Activated CD4-positive, alpha-beta T cell treated with anti-CD3 and anti-CD28 coated beads for 36 hours (primary cell): ENCODE results near the gene CENPL. TPM values are rescaled to one million over a fixed set of nuclear protein-coding genes. Genes with fewer than 3 reads are reported as not detected.
"Not testable (repeated sequence)": the region's sequence is repeated elsewhere in the genome, so short reads cannot be mapped to it uniquely, and the experiment has no call there.

Experiments
- ATAC-seq: fragments of 200-7000 bp; cut with Tn5 transposase; one replicate; pipeline ENCODE4 v1.10.0; 2021; ENCODE audit warnings: mild to moderate bottlenecking, moderate library complexity
- CTCF ChIA-PET: fragments of 350-600 bp; sonication (Branson Sonifier 250); formaldehyde crosslinking; loops from one replicate; lab custom pipeline; 2021; ENCODE audit warnings: antibody characterized with exemption; lab: Charles Lee
- POLR2A ChIA-PET: fragments of 350-600 bp; sonication (Branson Sonifier 250); formaldehyde crosslinking; loops from one replicate; lab custom pipeline; 2021; ENCODE audit warnings: antibody characterized with exemption, inconsistent platforms; lab: Charles Lee
- DNase-seq: peaks from one replicate; pipeline ENCODE4 v3.0.0-alpha.2; 2020
- H3K27ac Mint-ChIP-seq: one replicate; pipeline ENCODE4 v1.8.0; 2021; ENCODE audit warnings: mixed read lengths
- H3K27me3 Mint-ChIP-seq: one replicate; pipeline ENCODE4 v1.8.0; 2021; ENCODE audit warnings: mixed read lengths
- H3K36me3 Mint-ChIP-seq: one replicate; pipeline ENCODE4 v1.8.0; 2021; ENCODE audit warnings: low read depth, mixed read lengths
- H3K4me1 Mint-ChIP-seq: one replicate; pipeline ENCODE4 v1.8.0; 2021; ENCODE audit warnings: mixed read lengths
- H3K4me3 Mint-ChIP-seq: one replicate; pipeline ENCODE4 v1.8.0; 2021; ENCODE audit warnings: mild to moderate bottlenecking, moderate library complexity, mixed read lengths
- H3K9me3 Mint-ChIP-seq: one replicate; pipeline ENCODE4 v1.8.0; 2021; ENCODE audit warnings: low read depth, mixed read lengths
- intact Hi-C, 2 experiments: fragments of 100-400 bp; cut with DNase I in 1 of 2; cut with micrococcal nuclease in 1 of 2; formaldehyde crosslinking; loops; one replicate each; pipeline versions ENCODE4 v1.14.2 to v1.15.1; 2022 to 2024; cut with DNase I, micrococcal nuclease
- total RNA-seq, 2 experiments: library from RNA; stranded (reverse); gene quantifications; one replicate each; pipeline ENCODE4 v1.2.3, GENCODE V29; 2021

Gene CENPL
- total RNA-seq, 2 experiments from 2014 or later: 26.1 to 27.2 TPM

DNA sequence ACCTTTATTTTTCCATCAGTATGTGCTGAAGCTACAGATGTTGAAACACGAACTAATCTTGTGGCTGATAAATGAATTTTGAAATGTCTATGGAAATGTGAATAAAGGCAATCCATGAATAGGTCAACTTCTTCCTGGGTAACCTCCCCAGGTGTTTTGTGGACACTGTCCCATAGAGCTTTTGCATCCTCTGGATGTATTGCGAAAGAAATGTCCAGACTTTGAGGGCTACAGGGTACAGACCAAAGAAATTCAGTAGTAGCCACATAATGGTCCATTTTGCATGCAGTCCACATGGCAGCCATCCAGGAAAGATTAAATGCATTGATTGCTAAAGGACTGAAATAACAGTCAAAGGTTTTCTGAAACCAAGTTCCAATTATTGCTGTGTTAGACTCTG lies 21.7 kb downstream of the CENPL start:
- Mint-ChIP-seq H3K4me1 (no peaks in the 10 kb centered on the region), H3K4me3 (no peak overlapping the region), H3K27ac (no peak overlapping the region), H3K36me3 (peaks cover 31% of the 10 kb centered on the region), H3K27me3 (no peaks in the 10 kb centered on the region), H3K9me3 (no peaks in the 10 kb centered on the region)
- ATAC-seq (no peak), DNase-seq (no peak)
- ChIA-PET CTCF (interaction anchor here (0.6 kb wide), 1 partner anchor 1024 kb away, joined by 3 read pairs; no protein-coding TSS in a partner anchor), POLR2A (no interaction called here)
- intact Hi-C loops: no loop called here

DNA sequence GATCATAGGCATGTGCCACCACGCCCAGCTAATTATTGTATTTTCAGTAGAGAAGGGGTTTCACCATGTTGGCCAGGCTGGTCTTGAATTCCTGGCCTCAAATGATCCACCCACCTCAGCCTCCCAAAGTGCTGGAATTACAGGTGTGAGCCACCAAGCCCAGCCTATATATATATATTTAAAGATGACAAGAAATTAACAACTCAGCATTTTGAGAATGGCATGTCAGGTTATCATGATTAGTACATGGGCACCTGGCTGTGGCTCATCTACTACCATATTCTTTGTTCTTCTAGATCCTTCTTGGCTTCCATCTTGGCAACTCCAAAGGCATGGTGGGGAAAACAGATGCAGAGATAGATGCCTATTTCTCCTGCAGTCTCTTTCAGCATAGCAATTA lies 24.7 kb downstream of the CENPL start:
- H3K36me3 Mint-ChIP-seq: peaks cover 25% of the 10 kb centered on the region
- intact Hi-C loops, DNase-seq, H3K4me1 Mint-ChIP-seq, H3K9me3 Mint-ChIP-seq, POLR2A ChIA-PET, ATAC-seq, H3K27ac Mint-ChIP-seq, H3K27me3 Mint-ChIP-seq, H3K4me3 Mint-ChIP-seq: not testable (repeated sequence)
- CTCF ChIA-PET: interaction anchor here (0.7 kb wide), 1 partner anchor 105 kb away, joined by 3 read pairs; no protein-coding TSS in a partner anchor

DNA sequence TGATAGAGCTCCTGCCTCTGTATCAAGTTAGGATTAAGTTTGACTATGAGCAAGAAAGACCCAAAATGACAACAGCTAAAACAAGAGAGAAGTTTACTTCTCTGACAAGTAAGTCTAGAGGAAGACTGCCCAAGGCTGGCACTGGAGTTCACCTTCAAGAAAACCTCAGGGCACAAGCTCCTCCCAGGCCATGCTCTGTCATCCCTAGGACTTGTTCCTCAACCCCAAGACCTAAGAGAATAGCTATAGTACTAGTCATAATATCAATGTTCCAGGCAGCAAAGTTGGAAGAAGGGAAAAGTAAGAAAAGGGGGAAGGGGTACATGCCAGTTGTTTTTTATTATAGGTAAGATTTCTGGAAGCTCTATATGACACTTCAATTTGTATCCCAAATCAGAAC lies 26.6 kb downstream of the CENPL start:
- H3K9me3 Mint-ChIP-seq: no peaks in the 10 kb centered on the region
- DNase-seq: no peak

DNA sequence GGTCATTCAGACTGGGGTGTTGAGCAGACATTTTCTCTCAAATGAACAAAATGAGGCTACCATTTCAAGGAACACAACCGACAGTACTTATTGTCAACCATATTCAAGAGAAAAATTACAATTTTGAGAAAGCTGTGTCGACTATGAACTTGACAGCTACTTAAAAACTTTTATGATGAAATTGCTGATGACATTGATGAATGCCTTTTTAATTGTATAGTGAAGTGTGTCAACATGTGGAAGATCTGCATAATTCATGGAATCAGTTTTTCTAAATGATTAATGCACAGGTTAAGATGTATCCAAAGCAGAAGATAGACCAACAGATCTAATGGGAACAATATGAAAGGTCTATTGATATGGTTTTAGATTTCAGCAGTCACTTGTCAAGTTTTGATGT lies 34.8 kb downstream of the CENPL start:
- Mint-ChIP-seq H3K9me3 (no peaks in the 10 kb centered on the region), H3K4me3 (no peak overlapping the region), H3K27me3 (no peaks in the 10 kb centered on the region), H3K36me3 (peaks cover 7% of the 10 kb centered on the region), H3K4me1 (no peaks in the 10 kb centered on the region), H3K27ac (no peak overlapping the region)
- ATAC-seq: no peak
- no peak for DNase-seq
- POLR2A ChIA-PET: interaction anchor here (0.6 kb wide), 1 partner anchor 11 kb away, joined by 3 read pairs; no protein-coding TSS in a partner anchor
- CTCF ChIA-PET: interaction anchor here (1.0 to 1.3 kb wide), 2 partner anchors 10 to 24 kb away, joined by 3 read pairs; no protein-coding TSS in a partner anchor
- intact Hi-C loops: no loop called here

More for the DNA sequence above, 26.6 kb downstream of the CENPL start:
- no peak for ATAC-seq
- intact Hi-C loops: no loop called here
- no peaks in the 10 kb centered on the region for H3K27me3 Mint-ChIP-seq
- CTCF ChIA-PET: interaction anchor here (1.6 kb wide), 1 partner anchor 18 kb away, joined by 5 read pairs; no protein-coding TSS in a partner anchor
- peaks cover 13% of the 10 kb centered on the region for H3K36me3 Mint-ChIP-seq
- no peak overlapping the region for H3K4me3 Mint-ChIP-seq
- POLR2A ChIA-PET: interaction anchor here (0.5 kb wide), 1 partner anchor 103 kb away, joined by 3 read pairs; no protein-coding TSS in a partner anchor
- no peak overlapping the region for H3K27ac Mint-ChIP-seq
- no peaks in the 10 kb centered on the region for H3K4me1 Mint-ChIP-seq

DNA sequence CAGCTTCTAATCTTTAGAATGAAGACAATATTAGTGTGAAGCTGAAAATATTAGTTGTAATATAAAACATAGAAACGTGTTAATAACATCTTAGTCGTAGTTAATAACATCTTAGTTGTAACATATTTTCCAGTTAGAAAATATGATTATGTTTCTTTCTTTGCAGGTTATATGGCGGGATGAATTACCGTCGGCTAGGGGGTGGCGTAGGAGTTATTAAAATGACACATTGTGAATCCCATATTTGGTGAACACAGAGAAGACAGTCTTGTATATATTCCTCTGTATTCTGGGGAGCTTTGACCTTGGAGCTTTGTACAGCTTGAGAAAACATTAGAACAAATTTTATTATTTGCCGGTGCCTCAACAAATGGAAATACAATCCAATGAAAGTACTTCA lies 39.7 kb downstream of the CENPL start:
- CTCF ChIA-PET: interaction anchor here (0.5 to 1.7 kb wide), 2 partner anchors 9 to 360 kb away, joined by 3 to 4 read pairs; no protein-coding TSS in a partner anchor
- Mint-ChIP-seq H3K27ac (no peak overlapping the region), H3K36me3 (peaks cover 7% of the 10 kb centered on the region), H3K9me3 (no peaks in the 10 kb centered on the region), H3K27me3 (no peaks in the 10 kb centered on the region), H3K4me3 (no peak overlapping the region), H3K4me1 (no peaks in the 10 kb centered on the region)
- no peak for DNase-seq
- intact Hi-C loops: no loop called here
- no peak for ATAC-seq
- POLR2A ChIA-PET: no interaction called here

DNA sequence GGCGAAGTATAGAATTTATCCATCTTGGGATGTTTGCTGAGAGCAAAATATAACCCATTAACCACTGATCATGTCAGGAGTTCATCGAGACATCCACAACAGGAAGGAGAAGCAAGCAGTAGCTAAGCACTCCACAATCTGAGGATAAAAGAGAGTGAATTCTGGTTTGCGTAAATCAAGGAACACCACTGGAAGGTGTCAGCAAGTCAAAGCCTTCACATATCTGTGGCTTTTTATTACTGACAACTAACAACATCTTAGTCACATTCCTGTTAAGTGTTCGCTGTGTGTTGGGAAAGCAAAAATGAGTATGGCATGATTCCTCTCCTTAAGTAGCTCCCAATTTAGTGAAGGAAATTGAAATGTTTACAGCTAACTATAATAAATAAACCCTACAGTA lies 44.7 kb downstream of the CENPL start:
- intact Hi-C loops: no loop called here
- H3K36me3 Mint-ChIP-seq: peaks cover 22% of the 10 kb centered on the region
- ATAC-seq (no peak), DNase-seq (no peak)
- H3K9me3 Mint-ChIP-seq: no peaks in the 10 kb centered on the region
- no peak overlapping the region for H3K27ac Mint-ChIP-seq
- POLR2A ChIA-PET: no interaction called here
- CTCF ChIA-PET: interaction anchor here (0.6 to 1.2 kb wide), 3 partner anchors 10 to 18 kb away, joined by 3 to 5 read pairs (median 3); no protein-coding TSS in a partner anchor
- H3K4me1 Mint-ChIP-seq: no peaks in the 10 kb centered on the region
- no peaks in the 10 kb centered on the region for H3K27me3 Mint-ChIP-seq
- no peak overlapping the region for H3K4me3 Mint-ChIP-seq

DNA sequence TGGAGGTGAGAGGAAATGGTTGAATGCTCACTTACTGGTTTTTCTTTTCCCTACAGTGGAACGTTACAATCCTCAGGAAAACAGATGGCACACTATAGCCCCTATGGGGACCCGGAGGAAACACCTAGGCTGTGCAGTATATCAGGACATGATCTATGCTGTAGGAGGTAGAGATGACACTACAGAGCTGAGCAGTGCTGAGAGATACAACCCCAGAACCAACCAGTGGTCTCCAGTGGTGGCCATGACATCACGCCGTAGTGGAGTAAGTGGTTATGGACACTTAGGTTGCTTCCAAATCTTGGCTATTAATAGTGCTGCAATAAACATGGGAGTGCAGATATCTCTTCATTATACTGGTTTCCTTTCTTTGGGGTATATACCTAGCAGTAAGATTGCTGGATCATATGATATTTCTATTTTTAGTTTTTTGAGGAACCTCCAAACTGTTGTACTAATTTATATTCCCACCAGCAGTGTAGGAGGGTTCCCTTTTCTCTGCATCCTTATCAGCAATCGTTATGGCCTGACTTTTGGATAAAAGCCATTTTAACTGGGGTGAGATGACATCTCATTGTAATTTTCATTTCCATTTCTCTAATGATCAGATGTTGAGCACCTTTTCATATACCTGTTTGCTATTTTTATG lies 49.0 kb downstream of the CENPL start:
- H3K36me3 Mint-ChIP-seq: peaks cover 25% of the 10 kb centered on the region
- ChIA-PET POLR2A (no interaction called here), CTCF (no interaction called here)
- no peaks in the 10 kb centered on the region for H3K9me3 Mint-ChIP-seq
- no peaks in the 10 kb centered on the region for H3K4me1 Mint-ChIP-seq
- H3K27ac Mint-ChIP-seq: no peak overlapping the region
- ATAC-seq (no peak), DNase-seq (no peak)
- no peak overlapping the region for H3K4me3 Mint-ChIP-seq
- intact Hi-C loops: no loop called here
- no peaks in the 10 kb centered on the region for H3K27me3 Mint-ChIP-seq

DNA sequence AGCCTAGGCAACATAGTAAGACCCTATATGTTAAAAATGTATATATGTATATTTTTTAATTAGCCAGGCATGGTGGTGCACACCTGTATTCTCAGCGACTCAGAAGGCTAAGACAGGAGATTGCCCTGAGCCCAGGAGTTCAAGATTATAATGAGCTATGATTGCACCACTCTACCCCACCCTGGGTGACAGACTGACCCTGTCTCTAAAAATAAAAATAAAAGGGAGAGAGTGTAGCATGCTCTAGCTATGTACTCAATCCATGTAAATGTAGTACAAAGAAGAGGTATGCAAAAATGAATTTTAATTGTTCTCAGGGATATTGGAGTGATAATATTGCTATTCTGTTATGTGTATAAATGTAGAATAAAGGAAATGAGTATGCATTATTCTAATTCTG lies 53.1 kb downstream of the CENPL start:
- H3K27ac Mint-ChIP-seq: no peak overlapping the region
- H3K9me3 Mint-ChIP-seq: no peaks in the 10 kb centered on the region
- H3K4me3 Mint-ChIP-seq: no peak overlapping the region
- POLR2A ChIA-PET: interaction anchor here (0.6 kb wide), 1 partner anchor 251 kb away, joined by 3 read pairs; no protein-coding TSS in a partner anchor
- H3K36me3 Mint-ChIP-seq: peaks cover 18% of the 10 kb centered on the region
- intact Hi-C loops: no loop called here
- H3K4me1 Mint-ChIP-seq: peaks cover 11% of the 10 kb centered on the region
- DNase-seq (no peak), ATAC-seq (no peak)
- CTCF ChIA-PET: interaction anchor here (1.4 kb wide), 1 partner anchor 341 kb away, joined by 3 read pairs; no protein-coding TSS in a partner anchor
- H3K27me3 Mint-ChIP-seq: no peaks in the 10 kb centered on the region

DNA sequence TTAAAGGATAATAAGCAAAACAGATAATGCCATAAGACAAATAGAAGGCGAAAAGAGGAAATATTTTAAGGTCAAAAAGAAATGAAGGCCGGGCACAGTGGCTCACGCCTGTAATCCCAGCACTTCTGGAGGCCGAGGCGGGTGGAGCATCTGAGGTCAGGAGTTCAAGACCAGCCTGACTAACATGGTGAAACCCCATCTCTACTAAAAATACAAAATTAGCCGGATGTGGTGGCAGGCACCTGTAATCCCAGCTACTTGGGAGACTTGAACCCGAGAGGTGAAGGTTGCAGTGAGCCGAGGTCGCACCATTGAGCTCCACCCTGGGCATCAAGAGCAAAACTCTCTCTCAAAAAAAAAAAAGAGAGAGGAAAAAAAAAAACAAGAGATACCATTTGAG lies 54.4 kb downstream of the CENPL start:
- intact Hi-C loops, POLR2A ChIA-PET, H3K27me3 Mint-ChIP-seq, H3K4me3 Mint-ChIP-seq, CTCF ChIA-PET, H3K9me3 Mint-ChIP-seq: not testable (repeated sequence)
- DNase-seq (peak; percentile 34), ATAC-seq (peak; percentile 42)
- Mint-ChIP-seq H3K4me1 (peaks cover 11% of the 10 kb centered on the region), H3K36me3 (peaks cover 13% of the 10 kb centered on the region), H3K27ac (peak overlapping the region; percentile 56)

DNA sequence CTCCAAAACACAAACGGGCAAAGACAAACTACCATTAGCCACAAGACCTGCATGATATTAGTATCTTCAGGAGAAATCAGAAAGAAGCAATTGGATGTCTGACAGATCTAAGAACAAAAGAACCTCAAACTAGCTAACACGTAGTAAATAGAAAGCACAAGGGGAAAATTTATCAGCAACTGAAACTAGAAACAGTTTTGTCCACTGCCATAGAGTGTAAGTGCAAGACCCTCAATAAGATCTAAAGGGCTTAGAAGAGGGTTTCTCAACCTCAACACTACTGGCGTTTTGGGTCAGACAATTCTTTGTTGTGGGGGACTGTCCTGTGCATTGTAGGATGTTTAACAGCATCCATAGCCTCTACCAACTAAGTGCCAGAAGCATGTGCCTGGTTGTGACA lies 55.9 kb downstream of the CENPL start:
- no peaks in the 10 kb centered on the region for H3K27me3 Mint-ChIP-seq
- H3K4me1 Mint-ChIP-seq: peaks cover 11% of the 10 kb centered on the region
- no peak overlapping the region for H3K4me3 Mint-ChIP-seq
- peak; percentile 19 for ATAC-seq
- ChIA-PET CTCF (interaction anchor here (0.6 kb wide), 1 partner anchor 125 kb away, joined by 3 read pairs; no protein-coding TSS in a partner anchor), POLR2A (no interaction called here)
- intact Hi-C loops: no loop called here
- H3K36me3 Mint-ChIP-seq: peaks cover 23% of the 10 kb centered on the region
- DNase-seq: no peak
- H3K9me3 Mint-ChIP-seq: peaks cover 3% of the 10 kb centered on the region
- peak overlapping the region; percentile 55 for H3K27ac Mint-ChIP-seq

DNA sequence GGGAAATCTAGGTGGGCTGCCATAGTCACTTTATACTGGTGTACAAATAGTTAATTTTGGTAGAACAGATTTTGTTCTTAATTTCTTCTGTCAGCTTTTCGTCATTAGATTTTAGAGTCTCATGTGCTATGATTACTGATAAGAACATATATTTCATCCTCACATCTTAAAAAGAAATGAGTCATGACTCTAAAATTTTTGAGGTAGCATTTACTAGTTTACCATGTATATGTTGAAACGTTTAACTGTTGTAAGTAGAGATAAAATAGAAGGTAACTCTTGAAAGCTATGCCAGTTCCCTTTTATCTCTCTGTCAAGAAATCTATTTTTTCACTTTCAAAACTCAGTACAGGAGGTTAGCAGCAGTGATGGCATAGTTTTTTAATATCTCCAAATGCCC lies 56.5 kb downstream of the CENPL start:
- intact Hi-C loops: no loop called here
- Mint-ChIP-seq H3K9me3 (peaks cover 7% of the 10 kb centered on the region), H3K36me3 (peaks cover 29% of the 10 kb centered on the region), H3K27me3 (no peaks in the 10 kb centered on the region), H3K27ac (no peak overlapping the region), H3K4me3 (no peak overlapping the region), H3K4me1 (peaks cover 11% of the 10 kb centered on the region)
- ChIA-PET POLR2A (interaction anchor here (0.6 kb wide), 1 partner anchor 1979 kb away, joined by 3 read pairs; no protein-coding TSS in a partner anchor), CTCF (no interaction called here)
- DNase-seq: no peak
- ATAC-seq: no peak

DNA sequence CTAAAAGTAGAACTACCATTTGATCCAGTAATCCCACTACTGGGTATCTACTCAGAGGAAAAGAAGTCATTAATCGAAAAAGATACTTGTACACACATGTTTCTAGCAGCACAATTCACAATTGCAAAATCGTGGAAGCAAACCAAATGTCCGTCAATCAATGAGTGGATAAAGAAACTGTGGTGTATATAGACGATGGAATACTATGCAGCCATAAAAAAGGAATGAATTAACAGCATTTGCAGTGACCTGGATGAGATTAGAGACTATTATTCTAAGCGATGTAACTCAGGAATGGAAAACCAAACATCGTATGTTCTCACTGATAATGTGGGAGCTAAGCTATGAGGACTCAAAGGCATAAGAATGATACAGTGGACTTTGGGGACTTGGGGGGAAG lies 60.4 kb downstream of the CENPL start:
- ATAC-seq, DNase-seq, intact Hi-C loops, H3K27ac Mint-ChIP-seq, H3K27me3 Mint-ChIP-seq, H3K4me1 Mint-ChIP-seq, H3K4me3 Mint-ChIP-seq, CTCF ChIA-PET, POLR2A ChIA-PET: not testable (repeated sequence)
- Mint-ChIP-seq H3K36me3 (peaks cover 56% of the 10 kb centered on the region), H3K9me3 (peaks cover 14% of the 10 kb centered on the region)
